ENCODE data around the gene ANKRD60. TPM values are rescaled to one million over a fixed set of nuclear protein-coding genes. Genes with fewer than 3 reads are reported as not detected.

The ANKRD60 gene
- total and polyA plus RNA-seq, 2 experiments from 2014 or later, result not detected

DNA sequence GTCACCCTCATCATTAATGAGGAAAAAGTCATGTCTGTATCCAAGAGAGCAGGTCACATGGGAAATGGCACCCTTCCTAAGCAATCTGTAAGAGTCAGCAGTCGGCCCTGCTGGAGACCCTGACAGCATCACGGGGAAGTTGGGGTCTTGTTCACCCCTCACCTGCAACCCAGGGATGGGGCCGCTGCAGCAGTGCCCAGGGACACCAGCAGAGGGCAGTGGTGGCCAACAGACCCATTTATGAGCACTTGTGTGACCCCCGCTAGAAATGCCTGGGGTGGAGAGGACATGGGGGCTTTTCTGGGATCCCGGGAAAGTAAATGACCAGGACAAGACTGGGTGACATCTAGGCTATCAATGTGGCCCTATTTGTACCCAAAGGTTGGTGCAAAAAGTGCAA, 35.9 kb downstream of the ANKRD60 start:
- Histone ChIP-seq H3K27me3 (no peaks in the 10 kb centered on the region), H3K9me3 (ENCODE audit: low read depth) (no peaks in the 10 kb centered on the region), H3K4me3 (no peak overlapping the region), H3K27ac (no peak overlapping the region), H3K4me1 (ENCODE audit: low read depth) (no peaks in the 10 kb centered on the region), H3K36me3 (no peaks in the 10 kb centered on the region)
- no peak for DNase-seq (ENCODE audit: low read depth in 1 of 2, low spot score in 1 of 2)
- peak; percentile 77 for TF ChIP-seq CTCF (IDR thresholded peaks at IDR 0.05; ENCODE audit: low read depth, low read length)

- no peaks in the 10 kb centered on the region for H3K36me3 ChIP-seq
- H3K27me3 ChIP-seq, result no peaks in the 10 kb centered on the region
- no peak for DNase-seq (ENCODE audit: low read depth in 1 of 2, low spot score in 1 of 2)
- no peak for TF ChIP-seq CTCF (IDR thresholded peaks at IDR 0.05; ENCODE audit: low read depth, low read length)
- H3K4me1 ChIP-seq (ENCODE audit: low read depth), result no peaks in the 10 kb centered on the region
- H3K27ac ChIP-seq, result no peak overlapping the region
- no peak overlapping the region for H3K4me3 ChIP-seq
- no peaks in the 10 kb centered on the region for H3K9me3 ChIP-seq (ENCODE audit: low read depth)
These were observed 36.4 kb downstream of the ANKRD60 start for GRCh38 chr20:58192065-58192464.

GRCh38 chr20:58188527-58188926, 39.9 kb downstream of the ANKRD60 start:
- H3K4me1 ChIP-seq (ENCODE audit: low read depth), result no peaks in the 10 kb centered on the region
- no peak overlapping the region for H3K27ac ChIP-seq
- no peaks in the 10 kb centered on the region for H3K36me3 ChIP-seq
- TF ChIP-seq CTCF (IDR thresholded peaks at IDR 0.05; ENCODE audit: low read depth, low read length), result no peak
- H3K9me3 ChIP-seq (ENCODE audit: low read depth), result no peaks in the 10 kb centered on the region
- H3K4me3 ChIP-seq, result no peak overlapping the region
- DNase-seq (ENCODE audit: low read depth in 1 of 2, low spot score in 1 of 2), result peak in 1 of 2 donors; percentile 70
- H3K27me3 ChIP-seq, result no peaks in the 10 kb centered on the region

GRCh38 chr20:58184984-58185383, 43.5 kb downstream of the ANKRD60 start:
- no peak for TF ChIP-seq CTCF (IDR thresholded peaks at IDR 0.05; ENCODE audit: low read depth, low read length)
- no peak overlapping the region for H3K27ac ChIP-seq
- no peaks in the 10 kb centered on the region for H3K36me3 ChIP-seq
- H3K27me3 ChIP-seq, result peaks cover 17% of the 10 kb centered on the region
- H3K4me1 ChIP-seq (ENCODE audit: low read depth), result no peaks in the 10 kb centered on the region
- H3K4me3 ChIP-seq, result no peak overlapping the region
- H3K9me3 ChIP-seq (ENCODE audit: low read depth), result no peaks in the 10 kb centered on the region
- DNase-seq (ENCODE audit: low read depth in 1 of 2, low spot score in 1 of 2), result no peak

GRCh38 chr20:58184063-58184462, 44.4 kb downstream of the ANKRD60 start:
- Histone ChIP-seq H3K4me1 (ENCODE audit: low read depth) (no peaks in the 10 kb centered on the region), H3K27ac (no peak overlapping the region), H3K27me3 (peaks cover 26% of the 10 kb centered on the region), H3K4me3 (no peak overlapping the region), H3K36me3 (no peaks in the 10 kb centered on the region), H3K9me3 (ENCODE audit: low read depth) (no peaks in the 10 kb centered on the region)
- TF ChIP-seq CTCF (IDR thresholded peaks at IDR 0.05; ENCODE audit: low read depth, low read length), result no peak
- no peak for DNase-seq (ENCODE audit: low read depth in 1 of 2, low spot score in 1 of 2)
